ACC112 (cell line): ENCODE results near the gene CD8B2.
"Not testable (repeated sequence)": the region's sequence is repeated elsewhere in the genome, so short reads cannot be mapped to it uniquely, and the experiment has no call there.

ENCODE experiments used
- H2AFZ ChIP-seq: fragments of 200-600 bp; sonication (generic); one replicate; pipeline ENCODE4 v1.6.0; 2017; ENCODE audit warnings: antibody characterized with exemption, low read length; ENCODE audit not compliant: unreplicated experiment
- H3K27ac ChIP-seq: fragments of 200-600 bp; sonication (generic); 2 replicates; pipeline ENCODE4 v1.5.1; 2014; ENCODE audit warnings: low read depth, mild to moderate bottlenecking, antibody characterized with exemption, low read length, moderate library complexity
- H3K27me3 ChIP-seq: fragments of 200-600 bp; sonication (generic); 2 replicates; pipeline ENCODE4 v1.6.1; 2014; ENCODE audit warnings: mild to moderate bottlenecking, antibody characterized with exemption, low read length, moderate library complexity, mixed read lengths; ENCODE audit not compliant: insufficient read depth
- H3K36me3 ChIP-seq: fragments of 200-600 bp; sonication (generic); 2 replicates; pipeline ENCODE4 v1.6.1; 2016; ENCODE audit warnings: mild to moderate bottlenecking, antibody characterized with exemption, low read length, moderate library complexity, mixed read lengths; ENCODE audit not compliant: insufficient read depth
- H3K4me1 ChIP-seq: fragments of 200-600 bp; sonication (generic); one replicate; pipeline ENCODE4 v1.6.1; 2016; ENCODE audit warnings: low read length, mixed read lengths; ENCODE audit not compliant: insufficient read depth, unreplicated experiment, control insufficient read depth
- H3K4me3 ChIP-seq: fragments of 200-600 bp; sonication (generic); 2 replicates; pipeline ENCODE4 v1.5.1; 2014; ENCODE audit warnings: mild to moderate bottlenecking, low read depth, low read length
- H3K79me2 ChIP-seq: fragments of 200-600 bp; sonication (generic); one replicate; pipeline ENCODE4 v1.6.0; 2016; ENCODE audit warnings: low read length; ENCODE audit not compliant: control insufficient read depth, unreplicated experiment, insufficient read depth

Gene CD8B2

DNA sequence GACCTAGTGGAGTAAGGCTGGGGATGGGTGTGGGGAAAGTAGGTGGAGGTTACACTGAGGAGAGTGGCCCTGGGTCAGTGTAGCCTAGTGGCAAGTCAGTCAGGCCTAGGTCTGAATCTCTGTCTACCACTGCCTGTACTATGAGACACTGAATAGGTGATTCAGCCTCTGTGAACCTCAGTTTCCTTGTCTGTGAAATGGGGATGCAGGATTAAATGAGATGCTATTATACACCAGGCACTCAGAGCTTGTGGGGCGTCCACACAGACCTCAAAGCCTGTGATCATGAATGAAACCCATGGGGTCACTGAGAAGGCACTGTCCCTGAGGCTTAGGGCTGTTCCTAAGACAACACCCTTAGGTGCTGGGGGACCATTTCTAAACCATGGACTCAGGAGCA lies 11.4 kb downstream of the CD8B2 start:
- not testable (repeated sequence) for H3K27ac ChIP-seq, H3K79me2 ChIP-seq, H3K36me3 ChIP-seq, H3K4me1 ChIP-seq, H2AFZ ChIP-seq, H3K27me3 ChIP-seq, H3K4me3 ChIP-seq

DNA sequence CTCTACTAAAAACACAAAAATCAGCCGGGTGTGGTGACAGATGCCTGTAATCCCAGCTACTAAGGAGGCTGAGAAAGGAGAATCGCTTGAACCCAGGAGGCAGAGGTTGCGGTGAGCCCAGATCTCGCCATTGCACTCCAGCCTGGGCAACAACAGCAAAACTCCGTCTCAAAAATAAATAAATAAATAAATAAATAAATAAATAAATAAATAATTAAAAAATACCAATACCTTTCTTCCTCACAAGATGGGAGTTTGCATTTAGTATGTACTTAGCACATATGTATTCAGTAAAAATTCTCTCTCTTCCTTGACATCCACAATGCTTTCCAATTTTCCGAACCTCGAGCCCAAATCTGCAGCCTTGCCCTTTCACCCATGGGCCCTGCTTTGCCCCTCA lies 13.2 kb downstream of the CD8B2 start:
- H3K36me3 ChIP-seq, H3K79me2 ChIP-seq, H3K27me3 ChIP-seq, H2AFZ ChIP-seq, H3K4me1 ChIP-seq, H3K4me3 ChIP-seq, H3K27ac ChIP-seq: not testable (repeated sequence)

DNA sequence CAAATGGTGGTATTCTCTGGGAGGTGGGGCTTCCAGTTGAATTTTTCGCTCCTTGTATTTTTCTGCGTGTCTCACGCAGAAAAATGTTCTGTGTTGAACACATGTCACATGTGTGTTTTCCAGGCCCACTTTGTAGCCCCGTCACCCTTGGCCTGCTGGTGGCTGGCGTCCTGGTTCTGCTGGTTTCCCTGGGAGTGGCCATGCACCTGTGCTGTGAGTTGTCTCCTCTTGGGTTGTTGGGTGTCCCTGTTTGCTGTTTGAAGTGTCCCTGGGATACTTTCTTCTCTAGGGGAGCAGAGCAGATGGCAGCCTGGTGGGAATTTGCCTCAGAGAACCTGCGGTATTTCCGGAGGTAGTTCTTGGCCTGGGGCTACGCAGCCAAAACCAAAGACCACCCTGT lies 15.2 kb downstream of the CD8B2 start:
- H3K4me1 ChIP-seq, H3K27me3 ChIP-seq, H3K27ac ChIP-seq, H3K36me3 ChIP-seq, H3K79me2 ChIP-seq, H3K4me3 ChIP-seq, H2AFZ ChIP-seq: not testable (repeated sequence)

DNA sequence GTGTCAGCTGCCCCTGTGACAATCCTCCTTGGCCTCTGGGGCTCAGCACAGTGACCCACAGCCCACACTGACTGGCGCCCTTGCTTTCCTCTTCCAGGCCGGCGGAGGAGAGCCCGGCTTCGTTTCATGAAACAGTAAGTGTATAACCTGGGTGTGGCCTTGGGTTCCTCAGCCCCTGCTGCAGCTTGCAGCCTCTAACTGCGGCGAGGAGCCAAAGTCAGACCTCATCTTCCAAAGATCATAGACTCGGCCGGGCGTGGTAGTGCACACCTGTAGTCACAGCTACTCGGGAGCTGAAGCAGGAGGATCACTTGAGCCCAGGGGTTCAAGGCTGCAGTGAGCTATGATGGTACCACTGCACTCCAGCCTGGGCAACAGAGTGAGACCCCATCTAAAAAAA lies 17.0 kb downstream of the CD8B2 start:
- not testable (repeated sequence) for H3K36me3 ChIP-seq, H2AFZ ChIP-seq, H3K4me1 ChIP-seq, H3K27me3 ChIP-seq, H3K79me2 ChIP-seq, H3K4me3 ChIP-seq, H3K27ac ChIP-seq

DNA sequence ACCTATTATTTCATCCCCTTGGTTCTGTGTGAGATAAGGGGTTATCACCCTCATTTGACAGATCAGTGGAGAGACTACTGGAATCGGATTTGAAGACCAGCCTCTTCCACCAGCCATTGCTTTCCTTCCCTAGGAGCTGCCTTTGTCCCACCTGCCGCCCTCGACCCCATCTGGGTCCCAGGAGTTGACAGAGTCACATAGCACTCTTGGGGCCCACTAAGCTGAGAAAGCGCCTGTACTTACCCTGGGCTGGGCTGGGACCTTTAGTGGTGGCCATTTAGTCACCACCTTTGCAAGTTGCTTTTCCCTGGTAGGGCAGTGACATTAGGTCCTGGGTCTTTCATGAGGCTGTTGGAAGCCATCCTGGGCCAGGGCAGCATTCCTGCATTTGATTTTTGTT lies 17.6 kb downstream of the CD8B2 start:
- not testable (repeated sequence) for H3K27ac ChIP-seq, H3K4me1 ChIP-seq, H3K79me2 ChIP-seq, H3K36me3 ChIP-seq, H2AFZ ChIP-seq, H3K4me3 ChIP-seq, H3K27me3 ChIP-seq

DNA sequence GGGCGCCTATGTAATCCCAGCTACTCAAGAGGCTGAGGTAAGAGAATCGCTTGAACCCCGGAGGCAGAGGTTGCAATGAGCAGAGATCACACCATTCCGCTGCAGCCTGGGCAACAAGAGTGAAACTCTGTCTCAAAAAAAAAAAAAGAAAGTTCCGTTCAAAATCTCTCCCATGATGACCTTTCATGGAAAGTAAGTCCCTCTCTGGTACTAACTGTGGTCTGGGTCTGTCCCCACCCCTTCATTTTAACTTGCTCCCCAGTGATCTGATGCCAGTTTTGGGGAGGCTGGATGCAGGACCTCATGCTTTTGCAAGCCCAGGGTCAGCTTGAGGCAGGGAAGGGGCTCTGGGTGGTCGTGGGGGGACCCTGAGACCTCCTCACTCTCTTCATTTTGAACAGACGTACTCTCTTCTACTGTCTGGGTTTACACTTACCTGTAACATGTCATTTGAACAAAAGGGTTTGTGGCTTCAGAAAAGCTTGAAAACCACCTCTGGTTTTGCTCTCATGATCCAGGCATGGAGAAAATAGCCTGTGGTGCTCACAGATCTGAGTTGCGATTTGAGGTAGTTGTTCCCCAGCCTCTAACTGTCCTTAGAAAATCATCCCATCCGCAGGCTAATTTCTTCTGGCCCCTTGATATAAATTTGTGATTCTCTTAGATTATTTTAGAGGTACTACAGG lies 19.0 kb downstream of the CD8B2 start:
- not testable (repeated sequence) for H3K27ac ChIP-seq, H3K4me1 ChIP-seq, H3K27me3 ChIP-seq, H3K36me3 ChIP-seq, H3K4me3 ChIP-seq, H3K79me2 ChIP-seq, H2AFZ ChIP-seq

DNA sequence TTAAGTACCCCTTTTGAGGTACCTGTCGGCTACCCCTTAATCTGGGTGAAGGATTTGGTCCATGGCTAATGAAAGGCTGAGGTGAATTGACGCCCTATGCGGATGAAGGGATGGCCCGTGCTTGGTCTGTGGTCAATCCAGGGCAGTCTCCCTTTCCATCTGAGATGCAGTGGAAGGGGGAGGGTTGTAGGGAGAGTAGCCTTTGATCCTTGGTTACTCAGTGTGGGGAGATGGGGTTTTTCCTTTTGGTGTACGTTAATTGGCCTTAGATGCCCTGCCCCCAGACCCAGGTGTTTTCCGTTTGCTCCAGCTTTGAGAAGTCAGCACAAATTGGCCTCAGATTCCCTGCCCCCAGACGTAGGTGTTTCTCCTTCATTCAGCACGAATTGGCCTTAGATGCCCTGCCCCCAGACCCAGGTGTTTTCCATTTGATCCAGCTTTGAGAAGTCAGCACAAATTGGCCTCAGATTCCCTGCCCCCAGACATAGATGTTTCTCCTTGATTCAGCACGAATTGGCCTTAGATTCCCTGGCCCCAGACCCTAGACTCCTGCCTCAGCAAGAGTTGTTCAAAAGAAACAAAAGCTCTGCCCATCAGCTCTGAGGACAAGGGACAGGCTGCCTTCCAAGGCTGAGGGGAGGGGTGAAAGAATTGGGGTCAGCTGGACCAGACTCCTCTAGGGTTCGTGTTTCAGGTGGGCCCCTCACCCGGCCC lies 21.7 kb downstream of the CD8B2 start:
- H2AFZ ChIP-seq, H3K79me2 ChIP-seq, H3K4me3 ChIP-seq, H3K27ac ChIP-seq, H3K27me3 ChIP-seq, H3K36me3 ChIP-seq, H3K4me1 ChIP-seq: not testable (repeated sequence)

DNA sequence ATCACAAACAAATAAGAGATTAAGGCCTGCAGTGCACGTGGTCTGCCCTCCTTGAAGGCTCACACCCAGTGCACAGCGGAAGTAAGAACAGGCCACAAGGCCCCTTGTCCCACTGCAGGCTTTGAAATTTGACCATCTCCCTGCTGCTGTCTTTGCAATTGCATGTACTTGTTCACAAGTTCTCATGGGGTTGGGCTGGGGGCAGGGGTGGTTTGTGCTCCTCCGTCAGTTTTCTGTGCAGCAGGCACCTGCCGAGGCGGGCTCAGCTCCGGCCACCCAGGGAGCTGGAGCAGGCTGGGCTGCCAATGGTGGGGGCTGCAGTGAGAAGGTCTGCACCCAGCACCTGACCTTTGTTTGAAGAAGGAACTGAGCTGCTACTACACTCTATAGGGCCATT lies 22.2 kb downstream of the CD8B2 start:
- not testable (repeated sequence) for H3K4me3 ChIP-seq, H3K27me3 ChIP-seq, H2AFZ ChIP-seq, H3K36me3 ChIP-seq, H3K79me2 ChIP-seq, H3K4me1 ChIP-seq, H3K27ac ChIP-seq

DNA sequence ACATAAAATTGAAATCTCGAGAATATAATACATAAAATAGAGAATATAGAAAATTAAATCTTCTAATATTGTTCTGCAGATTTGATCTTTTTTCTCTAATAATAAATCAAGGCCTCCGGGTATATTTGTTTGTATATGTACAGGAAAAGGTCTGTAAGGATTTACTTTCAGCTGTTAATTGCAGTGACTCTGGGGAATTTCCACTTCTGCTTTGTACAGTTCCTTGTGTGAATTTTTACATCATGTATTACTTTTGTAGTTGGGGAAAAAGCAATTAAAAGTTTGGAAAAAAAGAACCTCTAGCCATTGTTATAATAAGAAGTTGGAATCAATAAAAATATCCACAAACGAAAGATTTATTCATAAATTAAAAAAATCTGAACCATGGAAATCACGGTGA lies 23.6 kb downstream of the CD8B2 start:
- H3K27me3 ChIP-seq, H2AFZ ChIP-seq, H3K27ac ChIP-seq, H3K4me3 ChIP-seq, H3K79me2 ChIP-seq, H3K4me1 ChIP-seq, H3K36me3 ChIP-seq: not testable (repeated sequence)

DNA sequence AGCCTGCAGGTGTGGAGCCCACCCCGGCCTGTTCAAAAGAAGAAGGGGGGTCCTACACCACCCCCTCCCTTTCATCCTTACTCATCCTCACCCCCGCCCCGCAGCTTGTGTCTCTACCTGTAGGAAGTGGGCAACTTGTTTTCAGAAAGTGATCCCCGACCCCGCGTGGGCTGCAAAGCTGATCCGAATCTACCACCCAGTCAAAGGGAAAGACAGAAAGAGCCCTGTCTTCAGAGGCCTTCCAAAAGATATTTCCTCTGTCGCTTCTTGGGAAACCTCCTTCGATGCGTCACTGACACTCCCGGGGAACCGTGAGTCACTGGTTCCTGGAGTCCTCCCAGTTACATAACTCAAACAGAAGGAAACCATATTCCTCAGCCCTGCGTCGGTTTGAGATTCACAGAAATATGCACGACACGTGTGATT lies 24.3 kb downstream of the CD8B2 start:
- H3K4me1 ChIP-seq, H3K36me3 ChIP-seq, H3K79me2 ChIP-seq, H2AFZ ChIP-seq, H3K4me3 ChIP-seq, H3K27ac ChIP-seq, H3K27me3 ChIP-seq: not testable (repeated sequence)

DNA sequence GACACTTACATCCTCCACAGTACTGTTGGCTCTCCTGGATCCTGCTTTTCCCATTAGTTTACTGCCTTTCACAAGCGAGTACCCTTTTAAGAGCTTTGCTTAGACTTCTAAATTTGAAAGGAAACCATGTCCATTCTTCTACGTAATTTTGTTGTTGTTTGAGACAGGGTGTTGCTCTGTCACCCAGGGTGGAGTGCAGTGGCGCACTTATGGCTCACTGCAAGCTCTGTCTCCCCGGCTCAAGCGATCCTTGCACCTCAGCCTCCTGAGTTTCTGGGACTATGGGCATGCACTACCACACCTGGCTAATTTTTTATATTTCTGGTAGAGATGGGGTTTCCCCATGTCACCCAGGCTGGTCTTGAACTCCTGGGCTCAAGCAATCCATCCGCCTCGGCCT lies 24.8 kb downstream of the CD8B2 start:
- not testable (repeated sequence) for H3K4me1 ChIP-seq, H2AFZ ChIP-seq, H3K27me3 ChIP-seq, H3K27ac ChIP-seq, H3K36me3 ChIP-seq, H3K4me3 ChIP-seq, H3K79me2 ChIP-seq
